22Rv1 (cell line): ENCODE data around the gene CHADL.
"Not testable (repeated sequence)": the region's sequence is repeated elsewhere in the genome, so short reads cannot be mapped to it uniquely, and the experiment has no call there.

Experiments
- CTCF ChIP-seq: fragments of 450-650 bp; IDR thresholded peaks from 2 replicates; pipeline ENCODE4 v1.5.1; 2017; ENCODE audit warnings: mild to moderate bottlenecking
- ZFX ChIP-seq: fragments of 450-650 bp; IDR thresholded peaks from 2 replicates; pipeline ENCODE4 v1.6.1; 2017; ENCODE audit warnings: antibody characterized with exemption, borderline replicate concordance

- TF ChIP-seq CTCF, ZFX: not testable (repeated sequence)
Measured at GRCh38 chr22:41180362-41180761, 60.4 kb downstream of the CHADL start.
